ENCODE data around the gene IL1RN. TPM values are rescaled to one million over a fixed set of nuclear protein-coding genes. Genes with fewer than 3 reads are reported as not detected.

IL1RN gene
- total and polyA plus RNA-seq, 2 donors from 2014 or later = 1.3 to 2.1 TPM

GRCh38 chr2:113182471-113183260 lies 55.3 kb downstream of the IL1RN start:
- Histone ChIP-seq H3K9me3 (ENCODE audit: control insufficient read depth in 2 of 3, insufficient read depth in 1 of 3, low read length in 3 of 3) (no peaks in the 10 kb centered on the region), H3K4me3 (ENCODE audit: low read length in 3 of 3) (no peak overlapping the region), H3K9ac (ENCODE audit: low read length in 3 of 3) (no peak overlapping the region), H3K27ac (ENCODE audit: low read depth in 2 of 2, low read length in 2 of 2) (no peak overlapping the region), H3K36me3 (ENCODE audit: control insufficient read depth in 2 of 3, insufficient read depth in 3 of 3, low read length in 3 of 3) (no peaks in the 10 kb centered on the region), H3K4me1 (ENCODE audit: control insufficient read depth in 2 of 3, insufficient read depth in 2 of 3, low read depth in 1 of 3, low read length in 3 of 3) (peaks cover 0 to 7% (median 0%) of the 10 kb centered on the region in 3 donors), H3K27me3 (ENCODE audit: control insufficient read depth, insufficient read depth, low read length) (no peaks in the 10 kb centered on the region)
- DNase-seq = peak in 1 of 5 donors; percentile 60
- FAIRE-seq = no peak
- TF ChIP-seq CTCF (IDR thresholded peaks at IDR 0.05; ENCODE audit: borderline replicate concordance, extremely low read depth, insufficient read depth) = no peak
- intact Hi-C loops (cut with DNase I) = no loop called here

- no peak overlapping the region for H3K4me3 ChIP-seq (ENCODE audit: low read length in 3 of 3)
- FAIRE-seq (no peak), DNase-seq (no peak)
- H3K4me1 ChIP-seq (ENCODE audit: control insufficient read depth in 2 of 3, insufficient read depth in 2 of 3, low read depth in 1 of 3, low read length in 3 of 3) = peaks cover 0 to 7% (median 0%) of the 10 kb centered on the region in 3 donors
- H3K27me3 ChIP-seq (ENCODE audit: control insufficient read depth, insufficient read depth, low read length) = no peaks in the 10 kb centered on the region
- intact Hi-C loops (cut with DNase I) = no loop called here
- H3K9me3 ChIP-seq (ENCODE audit: control insufficient read depth in 2 of 3, insufficient read depth in 1 of 3, low read length in 3 of 3) = no peaks in the 10 kb centered on the region
- H3K27ac ChIP-seq (ENCODE audit: low read depth in 2 of 2, low read length in 2 of 2) = no peak overlapping the region
- H3K36me3 ChIP-seq (ENCODE audit: control insufficient read depth in 2 of 3, insufficient read depth in 3 of 3, low read length in 3 of 3) = no peaks in the 10 kb centered on the region
- no peak overlapping the region for H3K9ac ChIP-seq (ENCODE audit: low read length in 3 of 3)
- TF ChIP-seq CTCF (IDR thresholded peaks at IDR 0.05; ENCODE audit: borderline replicate concordance, extremely low read depth, insufficient read depth) = no peak
These were observed 55.9 kb downstream of the IL1RN start for GRCh38 chr2:113183264-113183663.

Other genes starting within 250 kb of the IL1RN start
- not detected for gene IL37, start 216.4 kb upstream of the IL1RN start, total RNA-seq
- gene IL37, start 216.4 kb upstream of the IL1RN start, polyA plus RNA-seq (ENCODE audit: insufficient read depth, low read depth, low replicate concordance) = not detected
- gene IL36G, start 149.6 kb upstream of the IL1RN start, total RNA-seq = not detected
- gene IL36G, start 149.6 kb upstream of the IL1RN start, polyA plus RNA-seq (ENCODE audit: insufficient read depth, low read depth, low replicate concordance) = 1.7 TPM
- not detected for gene IL36A, start 122.1 kb upstream of the IL1RN start, total RNA-seq
- gene IL36A, start 122.1 kb upstream of the IL1RN start, polyA plus RNA-seq (ENCODE audit: insufficient read depth, low read depth, low replicate concordance) = not detected
- not detected for gene IL36B, start 74.7 kb upstream of the IL1RN start, total RNA-seq
- not detected for gene IL36B, start 74.7 kb upstream of the IL1RN start, polyA plus RNA-seq (ENCODE audit: insufficient read depth, low read depth, low replicate concordance)
- gene IL36RN, start 68.4 kb upstream of the IL1RN start, total RNA-seq = not detected
- not detected for gene IL36RN, start 68.4 kb upstream of the IL1RN start, polyA plus RNA-seq (ENCODE audit: insufficient read depth, low read depth, low replicate concordance)
- not detected for gene IL1F10, start 59.6 kb upstream of the IL1RN start, total RNA-seq
- gene IL1F10, start 59.6 kb upstream of the IL1RN start, polyA plus RNA-seq (ENCODE audit: insufficient read depth, low read depth, low replicate concordance) = not detected
- gene PSD4, start 46.4 kb downstream of the IL1RN start, total RNA-seq = 42.0 TPM
- 16.2 TPM for gene PSD4, start 46.4 kb downstream of the IL1RN start, polyA plus RNA-seq (ENCODE audit: insufficient read depth, low read depth, low replicate concordance)
- 607 TPM for gene PAX8, start 151.3 kb downstream of the IL1RN start, total RNA-seq
- 199 TPM for gene PAX8, start 151.3 kb downstream of the IL1RN start, polyA plus RNA-seq (ENCODE audit: insufficient read depth, low read depth, low replicate concordance)

Data from kidney (tissue), 14 donors.